A673 (cell line): ENCODE results near the gene PRICKLE1.

Experiments used
- CTCF ChIP-seq: fragments of 300-800, 200-600 bp; sonication (generic); conservative IDR thresholded peaks from 2 replicates; pipeline ENCODE4 v1.5.1; 2017; ENCODE audit warnings: low read depth, mild to moderate bottlenecking, antibody characterized with exemption, low read length, moderate library complexity, mixed read lengths
- EZH2 ChIP-seq: fragments of 200-600 bp; sonication (generic); IDR thresholded peaks from 2 replicates; pipeline ENCODE4 v1.6.1; 2017; ENCODE audit warnings: borderline replicate concordance, low read depth, mild to moderate bottlenecking, mixed read lengths, antibody characterized with exemption, low read length; ENCODE audit not compliant: poor library complexity, severe bottlenecking

GRCh38 chr12:42410340-42410739, 179.2 kb downstream of the PRICKLE1 start:
- TF ChIP-seq CTCF (no peak), EZH2 (no peak)
